Testis (tissue), 3 donors: ENCODE measurements around the gene ELK4. TPM values are rescaled to one million over a fixed set of nuclear protein-coding genes. Genes with fewer than 3 reads are reported as not detected.

Experiments
- DNase-seq: peaks from one replicate; pipeline ENCODE4 v3.0.0-alpha.2; 2019
- H3K27ac ChIP-seq, 2 donors: fragments of 200-600 bp; sonication (generic); one replicate each; pipeline ENCODE4 v1.5.1; 2019
- H3K27me3 ChIP-seq: fragments of 200-600 bp; sonication (generic); one replicate; pipeline ENCODE4 v1.5.1; 2019
- H3K36me3 ChIP-seq: fragments of 200-600 bp; sonication (generic); one replicate; pipeline ENCODE4 v1.5.1; 2017; ENCODE audit warnings: low read depth; ENCODE audit errors: missing control alignments
- H3K4me1 ChIP-seq: fragments of 200-600 bp; sonication (generic); one replicate; pipeline ENCODE4 v1.5.1; 2019
- H3K4me3 ChIP-seq, 2 donors: fragments of 200-600 bp; sonication (generic); one replicate each; pipeline ENCODE4 v1.5.1; 2017 to 2019
- H3K9me3 ChIP-seq: fragments of 200-600 bp; sonication (generic); one replicate; pipeline ENCODE4 v1.5.1; 2017
- POLR2A ChIP-seq: fragments of 450-650 bp; IDR thresholded peaks from one replicate; pipeline ENCODE4 v1.6.1; 2017; ENCODE audit warnings: antibody characterized with exemption, mild to moderate bottlenecking, moderate library complexity
- WGBS, 2 donors: methylation state at CpG; one replicate each; pipeline ENCODE4 v1.1.5; 2018; 5-methylcytosine and 5-hydroxymethylcytosine counted together
- intact Hi-C: fragments of 100-400 bp; cut with DNase I; formaldehyde crosslinking; loops from one replicate; pipeline ENCODE4 v1.15.1; 2023; ENCODE audit warnings: low total_unique reads
- polyA plus RNA-seq: library from polyadenylated mRNA; stranded (reverse); fragments of 350-450 nt; fragmentation: Illumina TruSeq; extraction: RNeasy Lipid Tissue Mini Kit (QIAGEN cat#74804); gene quantifications from one replicate; pipeline ENCODE4 v1.2.3, GENCODE V29; 2014; ENCODE audit warnings: low read depth, low replicate concordance; ENCODE audit not compliant: insufficient read depth
- total RNA-seq, 2 donors: library from RNA; depleted of rRNA; stranded (reverse); fragments of >200 nt; gene quantifications; one replicate each; pipeline ENCODE4 v1.2.3, GENCODE V29; 2016
- TF ChIP-seq, protein P1 (sequence below), 3 experiments: fragments of 450-650 bp in 2 of 3; fragments of 200-600 bp in 1 of 3; sonication (generic) in 1 of 3; IDR thresholded peaks; one replicate each; pipeline ENCODE4 v1.5.1; 2016 to 2019; ENCODE audit warnings: antibody characterized with exemption in 3 of 3, mild to moderate bottlenecking in 2 of 3, moderate library complexity in 1 of 3

Gene ELK4
- total and polyA plus RNA-seq, 3 donors from 2014 or later = 20.4 to 25.4 (median 20.5) TPM

DNA sequence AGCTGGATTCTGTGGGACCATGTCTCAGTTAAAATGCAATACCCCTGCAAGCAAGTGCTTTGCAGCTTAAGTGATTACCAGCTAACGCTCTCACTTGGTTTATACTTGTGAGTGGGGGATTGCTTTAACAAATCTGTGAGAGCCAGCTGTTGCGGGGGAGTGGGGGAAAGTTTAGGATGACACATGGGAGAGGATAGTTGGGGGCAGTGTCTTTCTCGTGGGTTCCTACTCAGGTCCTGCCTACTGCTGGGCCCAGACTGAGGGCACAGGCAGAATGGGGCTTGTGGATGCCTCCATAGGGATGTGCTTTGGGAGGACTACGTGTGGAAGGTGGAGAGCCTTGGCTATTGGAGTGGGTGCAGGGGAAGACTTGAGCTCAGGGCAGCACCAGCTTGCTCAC lies 60.1 kb downstream of the ELK4 start:
- H3K4me3 ChIP-seq = no peak overlapping the region
- no peaks in the 10 kb centered on the region for H3K27me3 ChIP-seq
- WGBS, 2 donors = 66 to 81% methylated on average over 4 of the region's 4 CpGs
- H3K4me1 ChIP-seq = no peaks in the 10 kb centered on the region
- intact Hi-C loops = no loop called here
- no peaks in the 10 kb centered on the region for H3K9me3 ChIP-seq
- no peak for DNase-seq
- TF ChIP-seq, protein P1, sequence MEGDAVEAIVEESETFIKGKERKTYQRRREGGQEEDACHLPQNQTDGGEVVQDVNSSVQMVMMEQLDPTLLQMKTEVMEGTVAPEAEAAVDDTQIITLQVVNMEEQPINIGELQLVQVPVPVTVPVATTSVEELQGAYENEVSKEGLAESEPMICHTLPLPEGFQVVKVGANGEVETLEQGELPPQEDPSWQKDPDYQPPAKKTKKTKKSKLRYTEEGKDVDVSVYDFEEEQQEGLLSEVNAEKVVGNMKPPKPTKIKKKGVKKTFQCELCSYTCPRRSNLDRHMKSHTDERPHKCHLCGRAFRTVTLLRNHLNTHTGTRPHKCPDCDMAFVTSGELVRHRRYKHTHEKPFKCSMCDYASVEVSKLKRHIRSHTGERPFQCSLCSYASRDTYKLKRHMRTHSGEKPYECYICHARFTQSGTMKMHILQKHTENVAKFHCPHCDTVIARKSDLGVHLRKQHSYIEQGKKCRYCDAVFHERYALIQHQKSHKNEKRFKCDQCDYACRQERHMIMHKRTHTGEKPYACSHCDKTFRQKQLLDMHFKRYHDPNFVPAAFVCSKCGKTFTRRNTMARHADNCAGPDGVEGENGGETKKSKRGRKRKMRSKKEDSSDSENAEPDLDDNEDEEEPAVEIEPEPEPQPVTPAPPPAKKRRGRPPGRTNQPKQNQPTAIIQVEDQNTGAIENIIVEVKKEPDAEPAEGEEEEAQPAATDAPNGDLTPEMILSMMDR (IDR thresholded peaks at IDR 0.05) = no peak
- TF ChIP-seq POLR2A = no peak
- H3K27ac ChIP-seq = no peak overlapping the region
- no peaks in the 10 kb centered on the region for H3K36me3 ChIP-seq

DNA sequence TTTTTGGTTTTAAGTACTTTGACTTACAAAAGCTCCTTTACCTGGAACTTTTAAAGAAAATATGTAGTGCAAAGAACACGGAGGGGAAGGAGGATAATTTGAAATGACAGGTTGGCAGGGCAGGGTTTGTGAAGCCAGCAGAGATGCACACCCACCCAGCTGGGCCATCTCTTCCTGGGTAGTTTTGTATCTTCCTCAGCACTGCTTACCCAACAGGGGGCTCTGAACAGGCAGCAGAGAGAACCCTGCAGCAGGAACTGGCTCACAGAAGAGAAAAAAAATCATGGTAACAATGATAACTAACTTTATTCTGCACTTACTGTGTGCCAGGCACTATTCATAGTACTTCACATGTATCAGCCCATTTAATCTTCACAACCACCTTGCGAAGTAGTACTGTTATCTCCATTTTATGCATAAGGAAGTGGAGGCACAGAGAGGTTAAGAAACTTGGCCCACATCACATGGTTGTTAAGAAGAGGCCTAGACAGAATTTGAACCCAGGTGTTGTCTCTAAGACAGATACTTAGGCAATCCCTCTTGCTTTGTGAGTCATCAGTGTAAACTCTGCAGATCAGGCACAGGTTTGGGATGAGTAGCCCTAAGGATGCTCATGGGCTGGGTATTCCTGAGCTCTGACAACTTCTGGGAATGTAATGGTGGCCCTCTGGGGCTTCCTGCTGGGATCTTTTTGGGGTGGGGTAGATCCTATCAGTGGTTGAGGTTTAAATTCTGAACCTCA lies 60.8 kb downstream of the ELK4 start:
- H3K27ac ChIP-seq = no peak overlapping the region
- no peaks in the 10 kb centered on the region for H3K4me1 ChIP-seq
- H3K36me3 ChIP-seq = no peaks in the 10 kb centered on the region
- no peak for DNase-seq
- H3K9me3 ChIP-seq = no peaks in the 10 kb centered on the region
- H3K27me3 ChIP-seq = no peaks in the 10 kb centered on the region
- intact Hi-C loops = no loop called here
- WGBS, 2 donors = 82 to 95% methylated on average over 2 of the region's 2 CpGs
- no peak overlapping the region for H3K4me3 ChIP-seq
- TF ChIP-seq, protein P1 (IDR thresholded peaks at IDR 0.05) = no peak
- no peak for TF ChIP-seq POLR2A

DNA sequence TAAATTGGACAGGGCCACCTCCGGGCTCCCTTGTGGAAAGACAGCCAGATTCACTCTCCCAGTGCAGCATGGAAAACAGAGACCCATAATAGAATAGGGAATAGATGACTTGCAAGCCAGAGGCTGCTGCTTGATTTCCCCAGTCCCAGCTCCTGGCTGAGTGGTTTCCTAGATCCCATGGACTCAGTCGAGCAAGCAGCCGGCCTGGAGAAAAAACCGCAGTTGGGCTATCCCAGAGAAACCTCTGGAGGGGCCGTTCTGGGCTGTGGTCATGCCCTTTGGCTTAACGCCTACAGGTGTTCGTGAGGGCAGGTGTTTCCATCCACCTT lies 61.7 kb downstream of the ELK4 start:
- H3K27ac ChIP-seq = no peak overlapping the region
- H3K36me3 ChIP-seq = no peaks in the 10 kb centered on the region
- DNase-seq = no peak
- 69 to 74% methylated on average over 7 of the region's 7 CpGs for WGBS, 2 donors
- H3K4me1 ChIP-seq = no peaks in the 10 kb centered on the region
- no peaks in the 10 kb centered on the region for H3K27me3 ChIP-seq
- no peaks in the 10 kb centered on the region for H3K9me3 ChIP-seq
- no peak for TF ChIP-seq POLR2A
- TF ChIP-seq, protein P1 (IDR thresholded peaks at IDR 0.05) = no peak
- no peak overlapping the region for H3K4me3 ChIP-seq
- intact Hi-C loops = no loop called here

DNA sequence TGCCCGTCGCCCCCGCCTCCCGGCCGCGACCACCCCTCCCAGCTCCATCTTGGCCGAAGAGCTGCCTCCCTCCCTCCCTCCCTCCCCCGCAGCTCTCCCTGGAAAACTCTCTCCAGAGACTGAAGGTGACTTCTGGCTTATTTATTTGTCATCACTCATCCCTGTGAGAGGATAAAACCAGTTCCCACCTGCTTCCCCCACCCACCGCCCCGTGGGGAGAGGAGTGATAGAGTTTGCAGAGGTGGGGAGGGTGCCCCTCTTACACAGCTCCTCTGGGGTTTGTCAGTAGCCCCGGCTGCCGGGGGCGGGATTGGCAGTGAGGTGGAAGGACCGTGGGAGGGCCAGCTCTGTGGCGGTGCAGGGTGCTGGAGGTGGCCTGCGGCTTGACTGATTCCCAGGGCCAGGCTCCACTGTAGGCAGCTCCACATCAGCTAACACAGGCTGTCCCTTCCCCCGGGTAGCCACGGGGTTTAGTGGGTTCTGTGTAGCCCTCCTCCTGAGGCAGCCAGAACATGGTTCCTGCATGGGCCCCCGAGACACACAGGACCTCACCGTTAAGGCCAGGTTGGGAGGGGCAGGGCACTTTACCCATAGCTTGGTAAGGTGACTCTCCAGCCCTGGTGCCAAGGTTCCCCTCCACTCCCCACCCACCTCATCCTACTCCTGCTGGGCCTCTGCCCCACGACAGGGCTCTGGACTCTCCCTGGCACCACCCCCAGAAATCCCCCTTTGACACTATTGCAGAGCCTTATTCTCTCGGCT lies 62.2 kb downstream of the ELK4 start:
- Histone ChIP-seq H3K36me3 (no peaks in the 10 kb centered on the region), H3K27me3 (no peaks in the 10 kb centered on the region), H3K9me3 (no peaks in the 10 kb centered on the region), H3K4me3 (peak overlapping the region in 1 of 2 donors; percentile 34), H3K27ac (no peak overlapping the region), H3K4me1 (no peaks in the 10 kb centered on the region)
- 25 to 33% methylated on average over 4 to 20 of the region's 22 CpGs for WGBS, 2 donors
- intact Hi-C loops = no loop called here
- DNase-seq = no peak
- TF ChIP-seq POLR2A = no peak
- TF ChIP-seq, protein P1 (IDR thresholded peaks at IDR 0.05) = no peak
